Gastrocnemius medialis (tissue), 4 donors: ENCODE measurements around the gene SLFN13. TPM values are rescaled to one million over a fixed set of nuclear protein-coding genes. Genes with fewer than 3 reads are reported as not detected.
"Not testable (repeated sequence)": the region's sequence is repeated elsewhere in the genome, so short reads cannot be mapped to it uniquely, and the experiment has no call there.

Experiments
- ATAC-seq, 2 donors: fragments of 150-250 bp; one replicate each; pipeline ENCODE4 v1.9.1; 2016
- DNase-seq, 2 donors: peaks; one replicate each; pipeline ENCODE4 v3.0.0-alpha.2; 2019
- H3K27ac ChIP-seq, 4 donors: fragments of 200-600 bp; sonication (generic); 1 replicate in 1 of 4; 2 replicates in 3 of 4; pipeline ENCODE4 v1.5.1; 2016 to 2018; ENCODE audit warnings: mild to moderate bottlenecking in 2 of 4, moderate library complexity in 1 of 4
- H3K27me3 ChIP-seq, 3 donors: fragments of 200-600 bp; sonication (generic) in 2 of 3; 1 replicate in 1 of 3; 2 replicates in 2 of 3; pipeline versions ENCODE4 v1.5.1 to v1.6.0; 2016 to 2019; ENCODE audit warnings: mild to moderate bottlenecking in 1 of 3, moderate library complexity in 1 of 3
- H3K36me3 ChIP-seq, 2 donors: fragments of 200-600 bp; sonication (generic) in 1 of 2; one replicate each; pipeline ENCODE4 v1.5.1; 2017 to 2018
- H3K4me1 ChIP-seq, 2 donors: fragments of 200-600 bp; sonication (generic) in 1 of 2; one replicate each; pipeline ENCODE4 v1.5.1; 2016 to 2017; ENCODE audit warnings: mild to moderate bottlenecking in 2 of 2
- H3K4me3 ChIP-seq, 4 donors: fragments of 200-600 bp; sonication (generic) in 3 of 4; 1 replicate in 1 of 4; 2 replicates in 3 of 4; pipeline ENCODE4 v1.5.1; 2016 to 2019; ENCODE audit warnings: mild to moderate bottlenecking in 2 of 4
- H3K9me3 ChIP-seq, 3 donors: fragments of 200-600 bp; sonication (generic) in 2 of 3; 1 replicate in 1 of 3; 2 replicates in 2 of 3; pipeline ENCODE4 v1.5.1; 2016 to 2019
- CTCF ChIP-seq, 5 experiments: fragments of 450-650 bp in 3 of 5; fragments of 200-600 bp in 2 of 5; sonication (generic) in 2 of 5; IDR thresholded peaks in 4 of 5; conservative IDR thresholded peaks in 1 of 5; 1 replicate in 4 of 5; 2 replicates in 1 of 5; pipeline ENCODE4 v1.5.1; 2016 to 2019; ENCODE audit warnings: antibody characterized with exemption in 5 of 5, mild to moderate bottlenecking in 3 of 5, moderate library complexity in 3 of 5
- POLR2A ChIP-seq, 2 donors: fragments of 450-650 bp; IDR thresholded peaks; one replicate each; pipeline ENCODE4 v1.6.1; 2017; ENCODE audit warnings: antibody characterized with exemption in 2 of 2, mild to moderate bottlenecking in 2 of 2, moderate library complexity in 2 of 2
- in situ Hi-C, 4 donors: fragments of 200-750 bp; cut with MboI; loops; one replicate each; pipeline versions ENCODE4 v1.15.0 to v1.8.0; 2017; ENCODE audit warnings: low sequenced_read_pairs in 4 of 4
- intact Hi-C: fragments of 100-400 bp; cut with DNase I; formaldehyde crosslinking; loops from one replicate; pipeline ENCODE4 v1.15.1; 2023; ENCODE audit warnings: low total_unique reads
- total RNA-seq, 4 donors: library from RNA; depleted of rRNA; stranded (reverse); fragments of >200 nt; gene quantifications; one replicate each; pipeline versions ENCODE4 v1.1.0 to v1.2.3, GENCODE V29; 2016

SLFN13 gene
- total RNA-seq, 4 donors from 2014 or later = 0.05 to 1.2 (median 0.32) TPM

- no peak for TF ChIP-seq POLR2A (IDR thresholded peaks at IDR 0.05)
- in situ Hi-C loops (loop anchor here in 1 of 4 donors (25.0 kb wide), 1 partner anchor 109 kb away; the partner anchor contains the start of gene SLFN12L), intact Hi-C loops (no loop called here)
- H3K27ac ChIP-seq = no peak overlapping the region
- DNase-seq (no peak), ATAC-seq (no peak)
- H3K36me3 ChIP-seq = no peaks in the 10 kb centered on the region
- no peaks in the 10 kb centered on the region for H3K9me3 ChIP-seq
- peaks cover under 1 to 8% (median 5%) of the 10 kb centered on the region in 3 donors for H3K27me3 ChIP-seq
- H3K4me1 ChIP-seq = peaks cover 0 to 3% of the 10 kb centered on the region in 2 donors
- H3K4me3 ChIP-seq = no peak overlapping the region
These were observed 20.3 kb downstream of the SLFN13 start for GRCh38 chr17:35428229-35428628.

GRCh38 chr17:35423761-35424160 is 24.8 kb downstream of the SLFN13 start:
- Histone ChIP-seq H3K27ac (no peak overlapping the region), H3K4me1 (no peaks in the 10 kb centered on the region), H3K36me3 (no peaks in the 10 kb centered on the region), H3K9me3 (no peaks in the 10 kb centered on the region), H3K4me3 (no peak overlapping the region), H3K27me3 (peaks cover 0 to 2% (median 0%) of the 10 kb centered on the region in 3 donors)
- ATAC-seq (no peak), DNase-seq (no peak)
- TF ChIP-seq POLR2A (IDR thresholded peaks at IDR 0.05) = no peak
- TF ChIP-seq CTCF (IDR thresholded peaks at IDR 0.05 in 4 of 5, conservative IDR thresholded peaks at IDR 0.05 in 1 of 5) = no peak
- in situ Hi-C loops (no loop called here), intact Hi-C loops (no loop called here)

- ATAC-seq, DNase-seq, H3K36me3 ChIP-seq, H3K27ac ChIP-seq, intact Hi-C loops, H3K9me3 ChIP-seq, H3K4me3 ChIP-seq, H3K27me3 ChIP-seq, H3K4me1 ChIP-seq, in situ Hi-C loops: not testable (repeated sequence)
These were observed 27.5 kb downstream of the SLFN13 start for GRCh38 chr17:35421069-35421468.

- in situ Hi-C loops (no loop called here), intact Hi-C loops (no loop called here)
- Histone ChIP-seq H3K4me1 (no peaks in the 10 kb centered on the region), H3K9me3 (peaks cover 0 to 7% (median 0%) of the 10 kb centered on the region in 3 donors), H3K36me3 (no peaks in the 10 kb centered on the region), H3K27ac (no peak overlapping the region), H3K4me3 (no peak overlapping the region), H3K27me3 (peaks cover 0 to 4% (median 0%) of the 10 kb centered on the region in 3 donors)
- TF ChIP-seq POLR2A (IDR thresholded peaks at IDR 0.05) (no peak), CTCF (IDR thresholded peaks at IDR 0.05 in 4 of 5, conservative IDR thresholded peaks at IDR 0.05 in 1 of 5) (no peak)
- DNase-seq (no peak), ATAC-seq (no peak)
These were observed 31.9 kb downstream of the SLFN13 start for GRCh38 chr17:35416659-35417058.

- H3K4me1 ChIP-seq, DNase-seq, H3K36me3 ChIP-seq, ATAC-seq, H3K9me3 ChIP-seq, in situ Hi-C loops, H3K4me3 ChIP-seq, H3K27me3 ChIP-seq, H3K27ac ChIP-seq, intact Hi-C loops: not testable (repeated sequence)
These were observed 33.9 kb downstream of the SLFN13 start for GRCh38 chr17:35414707-35415106.

GRCh38 chr17:35414247-35414646 is 34.3 kb downstream of the SLFN13 start:
- Histone ChIP-seq H3K9me3 (peaks cover 0 to 7% (median 0%) of the 10 kb centered on the region in 3 donors), H3K4me3 (no peak overlapping the region), H3K36me3 (no peaks in the 10 kb centered on the region), H3K27me3 (peaks cover 0 to 4% (median 0%) of the 10 kb centered on the region in 3 donors), H3K27ac (no peak overlapping the region), H3K4me1 (no peaks in the 10 kb centered on the region)
- TF ChIP-seq CTCF (IDR thresholded peaks at IDR 0.05 in 4 of 5, conservative IDR thresholded peaks at IDR 0.05 in 1 of 5) = no peak
- no peak for TF ChIP-seq POLR2A (IDR thresholded peaks at IDR 0.05)
- no peak for ATAC-seq
- in situ Hi-C loops (no loop called here), intact Hi-C loops (no loop called here)
- no peak for DNase-seq
